ENCODE data around the gene CLEC17A. TPM values are rescaled to one million over a fixed set of nuclear protein-coding genes. Genes with fewer than 3 reads are reported as not detected.

Gene CLEC17A
- total and polyA plus RNA-seq, 2 of the 13 experiments (the other 11 are each of a cell fraction or from before 2014, with no cell fraction given): not detected

Small RNAs within 50 kb of the gene (small RNA-seq; reads per million reads assigned to genes)
- 0 reads per million in 3 experiments for gene AC022149.2 (ENCODE audit: insufficient read depth in 2 of 3, insufficient read length in 3 of 3, low read depth in 2 of 3, low replicate concordance in 1 of 3)
- gene RN7SL842P (ENCODE audit: insufficient read depth in 2 of 3, insufficient read length in 3 of 3, low read depth in 2 of 3, low replicate concordance in 1 of 3): 0 reads per million in 3 experiments

Other genes starting within 250 kb of the CLEC17A start
- gene ADGRE5, start 201.6 kb upstream of the CLEC17A start, total RNA-seq (2016; rRNA removed; fragmentation: Illumina TruSeq; extraction: Trizol): 1.3 and 2.0 TPM in 2 replicates
- gene ADGRE5, start 201.6 kb upstream of the CLEC17A start, polyA plus RNA-seq (2011; rRNA removed): 1.8 and 2.5 TPM in 2 replicates
- 90.4 and 98.1 TPM in 2 replicates for gene DDX39A, start 163.7 kb upstream of the CLEC17A start, total RNA-seq (2016; rRNA removed; fragmentation: Illumina TruSeq; extraction: Trizol)
- 34.6 and 37.1 TPM in 2 replicates for gene DDX39A, start 163.7 kb upstream of the CLEC17A start, polyA plus RNA-seq (2011; rRNA removed)
- gene PKN1, start 149.8 kb upstream of the CLEC17A start, total RNA-seq (2016; rRNA removed; fragmentation: Illumina TruSeq; extraction: Trizol): 46.5 and 54.5 TPM in 2 replicates
- gene PKN1, start 149.8 kb upstream of the CLEC17A start, polyA plus RNA-seq (2011; rRNA removed): 45.7 and 48.2 TPM in 2 replicates
- gene PTGER1, start 107.7 kb upstream of the CLEC17A start, total RNA-seq (2016; rRNA removed; fragmentation: Illumina TruSeq; extraction: Trizol): not detected in 2 replicates
- gene PTGER1, start 107.7 kb upstream of the CLEC17A start, polyA plus RNA-seq (2011; rRNA removed): 0.13 and 0.24 TPM in 2 replicates
- 44.3 and 48.1 TPM in 2 replicates for gene GIPC1, start 87.0 kb upstream of the CLEC17A start, total RNA-seq (2016; rRNA removed; fragmentation: Illumina TruSeq; extraction: Trizol)
- 27.1 and 32.8 TPM in 2 replicates for gene GIPC1, start 87.0 kb upstream of the CLEC17A start, polyA plus RNA-seq (2011; rRNA removed)
- 87.5 and 101 TPM in 2 replicates for gene DNAJB1, start 64.7 kb upstream of the CLEC17A start, total RNA-seq (2016; rRNA removed; fragmentation: Illumina TruSeq; extraction: Trizol)
- 97.3 and 108 TPM in 2 replicates for gene DNAJB1, start 64.7 kb upstream of the CLEC17A start, polyA plus RNA-seq (2011; rRNA removed)
- 25.9 and 54.9 TPM in 2 replicates for gene TECR, start 53.5 kb upstream of the CLEC17A start, total RNA-seq (2016; rRNA removed; fragmentation: Illumina TruSeq; extraction: Trizol)
- 121 and 137 TPM in 2 replicates for gene TECR, start 53.5 kb upstream of the CLEC17A start, polyA plus RNA-seq (2011; rRNA removed)
- gene NDUFB7, start 11.0 kb upstream of the CLEC17A start, total RNA-seq (2016; rRNA removed; fragmentation: Illumina TruSeq; extraction: Trizol): 198 and 244 TPM in 2 replicates
- 156 and 192 TPM in 2 replicates for gene NDUFB7, start 11.0 kb upstream of the CLEC17A start, polyA plus RNA-seq (2011; rRNA removed)
- not detected in 2 replicates for gene ADGRE3, start 91.8 kb downstream of the CLEC17A start, total RNA-seq (2016; rRNA removed; fragmentation: Illumina TruSeq; extraction: Trizol)
- not detected in 2 replicates for gene ADGRE3, start 91.8 kb downstream of the CLEC17A start, polyA plus RNA-seq (2011; rRNA removed)
- gene ZNF333, start 107.0 kb downstream of the CLEC17A start, total RNA-seq (2016; rRNA removed; fragmentation: Illumina TruSeq; extraction: Trizol): 3.0 and 3.4 TPM in 2 replicates
- 6.4 and 7.9 TPM in 2 replicates for gene ZNF333, start 107.0 kb downstream of the CLEC17A start, polyA plus RNA-seq (2011; rRNA removed)
- 0.04 TPM in 1 of 2 replicates, not detected in the other for gene ADGRE2, start 195.5 kb downstream of the CLEC17A start, total RNA-seq (2016; rRNA removed; fragmentation: Illumina TruSeq; extraction: Trizol)
- gene ADGRE2, start 195.5 kb downstream of the CLEC17A start, polyA plus RNA-seq (2011; rRNA removed): 0.03 TPM in 1 of 2 replicates, not detected in the other